Activated CD4-positive, alpha-beta T cell treated with anti-CD3 and anti-CD28 coated beads, Interleukin-2, amount 50 U/mL, for 1 hour (primary cell): Measurements from ENCODE around the gene UNC5B.
A peak's percentile ranks its signal among the peaks of the same experiment; 100 is the strongest.

Experiments
- DNase-seq: peaks from one replicate; pipeline ENCODE4 v3.0.0-alpha.2; 2020

UNC5B gene

DNA sequence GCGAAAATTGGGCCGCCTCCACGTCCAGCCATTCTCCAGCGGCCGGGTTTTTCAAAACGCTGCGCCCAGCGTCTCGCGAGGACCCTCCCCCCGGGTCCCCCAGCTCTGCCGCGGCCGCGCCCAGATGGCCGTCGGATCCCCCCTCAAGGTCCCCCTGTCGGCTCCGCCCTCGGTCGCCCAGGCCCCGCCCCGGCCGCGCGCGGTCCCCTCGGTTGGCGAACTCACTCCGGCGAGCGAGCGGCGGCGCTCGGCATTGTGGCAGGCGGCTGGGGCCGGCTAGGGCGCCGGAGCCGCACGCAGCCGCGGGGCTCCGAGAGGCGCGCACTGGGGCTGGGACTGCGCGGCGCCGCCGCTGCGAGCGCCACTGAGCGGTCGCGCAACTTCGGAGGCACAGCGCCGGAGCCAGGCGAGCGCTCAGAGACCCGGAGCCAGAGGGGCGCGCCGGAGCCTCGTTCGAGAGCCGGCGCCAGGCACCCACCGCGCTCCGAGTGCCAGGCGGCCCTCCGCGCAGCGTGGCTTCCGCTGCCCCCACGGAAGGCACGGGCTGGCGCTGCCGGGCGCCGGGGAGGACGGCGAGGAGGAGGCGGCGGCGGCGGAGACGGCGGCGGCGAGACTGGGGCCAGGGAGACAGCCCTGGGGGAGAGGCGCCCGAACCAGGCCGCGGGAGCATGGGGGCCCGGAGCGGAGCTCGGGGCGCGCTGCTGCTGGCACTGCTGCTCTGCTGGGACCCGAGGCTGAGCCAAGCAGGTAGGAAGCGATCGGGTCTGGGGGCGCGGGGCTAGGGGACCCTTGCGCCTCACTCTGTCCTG lies at the start of gene UNC5B:
Gene UNC5B, plus strand, starts transcription at position 253 of the 809 bp plus-strand sequence. Its CDS starts 416 bp downstream, at position 669.
- DNase-seq = peak; percentile 43

DNA sequence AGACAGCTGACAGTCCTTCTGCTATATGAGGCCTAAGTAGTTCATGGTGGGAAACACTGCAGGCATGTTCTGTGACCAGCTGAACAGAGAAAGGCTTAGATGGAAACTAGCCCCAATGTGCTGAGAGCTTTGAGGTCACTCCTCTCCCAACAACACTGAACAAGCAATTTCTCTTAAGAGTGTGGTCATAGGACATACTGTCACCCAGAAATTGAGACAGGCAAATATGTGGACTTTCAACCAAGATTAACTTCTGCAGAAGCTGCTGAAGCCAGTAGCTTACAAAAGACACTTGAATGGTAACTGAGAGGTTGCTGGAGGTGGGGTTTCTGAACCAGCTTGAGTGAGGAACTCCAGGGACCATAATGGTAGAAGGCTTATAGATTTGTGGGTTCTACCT lies 38.9 kb upstream of the UNC5B start:
- DNase-seq = no peak

DNA sequence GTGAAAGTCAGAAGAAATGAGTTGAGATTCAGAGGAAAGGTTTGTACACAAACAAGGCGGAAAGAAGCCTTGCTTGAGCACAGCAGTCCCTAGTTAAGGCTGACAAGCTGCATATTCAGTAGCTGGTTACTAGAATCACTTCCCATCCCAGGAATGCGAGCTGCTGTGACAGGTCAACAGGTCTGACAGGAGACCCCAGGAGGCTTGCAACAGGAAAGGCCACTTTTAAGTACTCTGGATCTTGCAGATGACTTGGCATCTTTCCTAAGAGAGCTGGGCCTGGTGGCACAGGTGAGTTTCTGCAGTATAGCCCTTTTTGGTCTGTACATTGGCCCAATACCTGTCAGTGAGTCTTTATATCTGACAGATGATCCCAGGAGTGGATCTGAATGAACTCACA lies 35.7 kb upstream of the UNC5B start:
- no peak for DNase-seq

DNA sequence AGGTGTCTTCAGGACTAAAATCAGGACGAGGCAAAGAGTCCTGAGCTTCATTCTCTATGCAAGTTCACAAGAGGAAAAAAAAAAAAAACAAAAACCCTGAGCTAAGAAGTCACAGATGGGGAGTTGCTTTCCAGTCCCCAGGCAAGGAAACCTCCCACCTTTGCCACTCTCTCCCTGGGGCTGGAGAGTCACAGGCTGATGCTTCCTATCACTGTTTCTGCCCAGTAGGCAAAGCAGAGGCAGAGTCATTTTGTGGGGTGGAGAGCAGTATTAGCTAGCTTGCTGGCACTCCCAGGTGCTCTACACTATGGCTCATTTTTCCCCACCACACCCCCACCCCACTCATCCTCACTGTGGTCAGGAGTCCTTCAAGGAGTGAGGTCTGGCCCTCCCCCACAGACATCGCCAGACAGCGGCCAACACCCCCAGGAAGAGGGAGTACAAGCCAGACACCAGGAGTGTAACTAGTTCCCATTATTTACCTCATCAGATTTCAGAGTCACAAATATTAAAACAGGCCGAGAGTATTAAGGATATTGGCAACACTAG lies 34.6 kb upstream of the UNC5B start:
- DNase-seq = no peak

DNA sequence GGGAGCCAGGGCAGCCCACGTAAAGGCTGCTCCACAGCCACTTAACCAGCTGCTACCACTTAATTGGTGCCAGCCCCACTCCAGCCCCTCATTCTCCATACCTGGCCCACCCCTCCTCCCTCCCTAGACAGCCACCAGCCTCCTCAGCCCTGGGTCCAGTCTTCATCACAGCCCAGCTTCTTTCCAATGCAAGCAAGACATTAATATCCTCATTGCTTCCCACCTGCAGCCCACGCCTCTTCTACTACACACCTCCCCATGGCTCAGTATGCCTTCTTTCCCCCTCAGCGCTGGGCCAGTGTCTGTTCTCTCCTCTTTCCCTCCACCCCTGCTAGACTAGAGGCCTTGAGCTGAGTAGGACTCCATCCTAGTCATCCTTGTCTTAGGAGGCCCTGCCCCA lies 33.5 kb upstream of the UNC5B start:
- DNase-seq = no peak

DNA sequence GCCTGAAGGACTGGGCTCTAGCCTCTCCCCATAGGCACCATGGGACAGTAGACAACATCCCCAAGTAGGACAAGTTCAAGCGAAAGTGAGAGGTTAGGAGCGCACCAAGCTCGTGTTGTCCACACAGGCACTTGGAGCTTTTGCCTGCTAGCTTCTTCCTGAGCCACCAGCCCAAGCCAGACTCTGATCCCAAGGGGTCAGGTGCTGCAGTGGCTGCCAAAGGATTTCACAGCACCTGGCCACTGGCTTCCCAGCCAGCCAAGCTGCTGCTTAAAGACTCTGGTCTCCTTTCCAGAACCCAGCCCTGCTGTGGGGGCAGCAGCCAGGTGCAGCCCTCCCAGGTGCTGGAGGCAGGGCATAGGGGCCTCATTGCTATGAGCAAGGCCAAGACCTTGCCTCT lies 33.0 kb upstream of the UNC5B start:
- DNase-seq = no peak

DNA sequence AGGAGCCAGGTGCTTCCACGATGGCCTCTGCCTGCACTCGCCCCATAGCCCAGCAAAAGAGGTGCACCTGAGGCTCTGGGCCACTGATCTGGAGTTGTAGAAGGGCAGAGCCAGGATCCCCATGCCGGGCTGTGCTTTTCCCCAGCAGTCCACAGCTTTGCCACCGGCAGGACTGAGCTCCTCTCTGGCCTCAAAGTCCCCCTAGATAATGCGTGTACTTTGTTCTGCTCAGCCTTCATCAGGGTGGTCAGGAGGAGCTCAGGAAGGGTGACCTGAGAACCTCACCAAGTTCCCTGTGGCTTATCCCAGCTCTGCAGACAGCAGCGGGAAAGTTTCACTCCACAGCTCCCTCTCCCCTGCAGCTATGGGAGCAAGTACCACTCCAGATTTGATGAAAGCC lies 27.9 kb upstream of the UNC5B start:
- DNase-seq = no peak

DNA sequence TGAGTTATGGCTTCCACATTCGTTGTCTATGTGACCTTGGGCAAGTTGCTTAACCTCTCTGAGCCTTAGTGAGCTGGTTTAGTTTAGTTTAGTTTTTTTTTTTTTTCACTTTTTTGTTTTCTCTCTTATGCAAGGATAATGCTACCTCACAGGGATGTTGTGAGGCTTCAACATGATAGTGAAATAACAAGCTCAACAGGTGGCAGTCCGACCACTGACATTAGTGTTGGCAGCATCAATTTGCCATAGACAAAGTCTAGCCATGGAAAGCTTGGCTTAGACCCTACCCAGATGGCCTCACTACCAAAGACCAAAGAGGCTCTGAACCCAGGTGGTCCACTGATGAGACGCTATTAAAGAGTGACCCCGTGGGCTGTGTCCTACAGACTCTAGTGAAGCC lies 27.2 kb upstream of the UNC5B start:
- DNase-seq = no peak

DNA sequence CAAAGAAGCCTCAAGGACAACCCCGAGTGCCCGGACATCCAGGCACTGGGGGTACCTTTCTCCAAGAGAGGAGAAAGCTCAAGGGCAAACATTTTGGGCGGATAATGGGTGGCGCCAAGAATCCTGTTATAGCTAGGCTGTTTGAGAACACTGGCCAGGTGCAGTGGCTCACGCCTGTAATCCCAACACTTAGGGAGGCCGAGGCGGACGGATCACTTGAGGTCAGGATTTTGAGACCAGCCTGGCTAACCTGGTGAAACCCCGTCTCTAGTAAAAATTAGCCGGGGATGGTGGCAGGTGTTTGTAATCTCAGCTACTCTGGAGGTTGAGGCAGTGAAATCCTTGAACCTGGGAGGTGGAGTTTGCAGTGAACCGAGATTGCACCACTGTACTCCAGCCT lies 25.2 kb upstream of the UNC5B start:
- no peak for DNase-seq

DNA sequence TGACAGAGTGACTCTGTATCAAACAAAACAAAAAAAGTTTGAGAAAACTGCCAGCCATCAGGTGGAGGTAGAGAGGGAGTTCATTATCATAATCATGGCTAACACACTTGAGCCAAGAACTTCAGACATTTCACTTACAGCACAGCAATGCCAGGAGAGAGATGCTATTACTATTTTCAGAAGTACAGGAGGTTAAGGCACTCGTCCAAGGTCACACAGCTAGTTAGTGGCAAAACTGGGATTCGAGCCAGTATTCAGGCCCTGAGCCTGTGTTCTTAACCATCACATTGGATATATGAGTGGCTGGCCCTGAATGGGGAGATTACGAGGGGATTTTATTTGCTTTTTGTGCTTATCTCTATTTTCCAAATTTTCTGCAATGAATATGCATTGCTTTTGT lies 24.8 kb upstream of the UNC5B start:
- DNase-seq = no peak

DNA sequence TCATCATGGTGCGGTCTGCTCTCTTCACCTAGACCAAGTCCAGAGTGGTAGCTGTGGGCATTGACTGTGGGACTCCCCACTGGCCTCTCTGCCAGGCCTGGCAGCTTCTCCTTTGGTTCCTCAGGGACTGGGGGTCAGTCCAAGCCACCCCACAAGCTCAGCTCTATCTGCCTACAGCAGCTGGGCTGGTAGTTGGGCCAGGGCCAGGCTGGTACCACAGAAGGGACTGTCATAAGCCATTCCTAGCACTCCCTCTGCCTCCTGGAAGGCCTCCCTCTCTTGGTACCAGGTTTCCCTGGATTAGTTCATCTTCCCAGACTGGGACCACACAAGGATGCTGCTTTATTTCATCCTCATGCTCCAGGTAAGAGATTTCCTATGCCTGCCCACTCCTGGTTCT lies 24.2 kb upstream of the UNC5B start:
- no peak for DNase-seq

DNA sequence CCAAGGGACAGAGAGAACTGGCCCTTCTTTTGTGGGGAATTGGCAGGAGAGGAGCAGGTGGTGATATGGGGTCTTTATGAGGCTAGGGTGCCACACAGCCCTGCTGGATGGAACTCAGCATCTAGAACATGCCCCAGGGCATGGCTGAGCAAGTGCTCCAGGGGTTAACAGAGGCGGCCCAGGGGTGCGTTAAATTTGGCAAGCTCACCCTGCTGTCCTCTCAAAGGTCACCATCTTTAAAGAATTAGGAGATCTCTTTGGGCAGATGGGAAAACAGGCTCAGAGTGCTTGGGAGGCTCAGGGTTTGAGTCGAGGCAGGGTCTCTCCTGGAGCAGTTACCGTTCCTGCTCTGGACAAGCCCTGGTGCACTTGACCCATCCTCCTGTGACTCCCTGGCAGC lies 21.4 kb upstream of the UNC5B start:
- no peak for DNase-seq

DNA sequence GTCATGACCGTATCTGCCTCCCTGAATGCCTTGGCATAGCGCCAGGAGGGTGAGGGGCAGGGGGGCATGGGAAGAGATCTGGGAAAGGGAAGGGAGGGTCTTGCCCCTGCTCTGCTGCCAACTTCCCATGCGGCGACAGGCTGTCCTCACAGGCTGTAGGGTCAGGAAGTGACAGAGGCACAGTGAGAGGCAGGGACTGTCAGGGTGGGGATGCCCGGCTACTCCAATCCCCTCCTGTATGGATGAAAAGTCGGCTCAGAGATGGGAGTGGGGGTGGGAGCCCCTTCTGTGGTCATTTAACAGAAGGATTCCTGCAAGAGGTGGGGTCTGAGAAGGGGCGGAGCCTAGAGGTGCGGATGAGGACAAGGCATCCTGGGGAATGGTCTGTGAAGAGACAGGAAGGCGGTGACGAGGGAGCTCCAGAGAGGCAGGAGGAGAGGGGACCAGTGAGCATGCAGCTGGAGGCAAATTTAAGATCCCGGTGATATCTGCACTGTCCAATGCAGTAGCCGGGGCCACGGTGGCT lies 20.8 kb upstream of the UNC5B start:
- DNase-seq = no peak

DNA sequence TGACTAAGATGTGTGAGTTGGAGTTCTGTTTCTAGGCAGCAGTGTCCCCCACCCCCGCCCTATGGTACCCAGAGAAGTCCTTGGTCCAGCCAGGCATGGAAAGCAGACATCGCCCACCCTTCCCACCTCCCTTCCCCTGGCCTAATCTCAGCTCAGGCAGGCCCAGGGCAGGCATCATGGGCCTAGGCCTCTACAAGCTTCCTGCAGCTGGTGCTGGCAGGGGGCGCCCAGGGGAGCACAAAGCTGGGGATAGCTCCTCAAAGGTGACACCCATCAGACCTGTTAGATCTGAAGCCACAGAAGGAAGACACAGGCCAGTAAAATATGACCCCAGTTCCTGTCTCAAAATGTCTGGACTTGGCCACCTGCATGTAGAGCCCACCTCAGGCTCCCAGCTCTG lies 18.9 kb upstream of the UNC5B start:
- DNase-seq = no peak

DNA sequence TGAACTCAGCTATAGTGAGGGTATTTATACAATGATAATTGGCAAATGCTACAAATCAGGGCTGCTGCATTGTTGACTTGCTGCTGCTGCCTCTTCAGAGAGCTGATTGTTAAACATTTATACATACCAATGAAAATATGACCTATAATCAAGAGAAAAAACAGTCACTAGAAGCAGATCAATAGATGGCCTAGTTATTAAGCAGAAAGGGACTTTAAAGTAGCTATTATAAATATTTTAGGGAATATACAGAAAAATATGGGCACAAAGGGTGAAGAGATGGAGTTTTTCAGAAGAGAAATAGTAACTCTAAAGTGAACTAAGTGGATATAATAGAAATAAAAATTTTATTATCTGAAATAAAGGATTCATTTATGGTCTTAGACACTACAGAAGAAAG lies 14.4 kb upstream of the UNC5B start:
- no peak for DNase-seq

DNA sequence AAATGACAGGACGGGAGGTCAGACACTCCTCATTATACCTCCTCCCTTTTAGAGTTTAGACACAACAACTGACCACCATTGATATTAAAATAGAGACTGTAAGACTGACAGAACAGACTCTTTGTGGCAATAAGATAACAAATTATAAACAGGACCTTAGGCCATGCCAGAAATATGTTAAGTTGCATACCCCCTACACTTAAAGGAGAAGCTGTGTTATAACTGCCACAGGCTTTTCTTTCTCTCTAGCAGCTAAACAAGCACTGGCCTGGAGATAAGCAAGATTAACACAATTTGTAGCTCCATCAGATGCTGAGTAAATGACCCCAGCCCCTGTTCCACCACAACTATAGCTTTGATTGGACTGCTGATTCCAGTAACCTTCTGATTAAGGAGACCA lies 10.5 kb upstream of the UNC5B start:
- DNase-seq = no peak

DNA sequence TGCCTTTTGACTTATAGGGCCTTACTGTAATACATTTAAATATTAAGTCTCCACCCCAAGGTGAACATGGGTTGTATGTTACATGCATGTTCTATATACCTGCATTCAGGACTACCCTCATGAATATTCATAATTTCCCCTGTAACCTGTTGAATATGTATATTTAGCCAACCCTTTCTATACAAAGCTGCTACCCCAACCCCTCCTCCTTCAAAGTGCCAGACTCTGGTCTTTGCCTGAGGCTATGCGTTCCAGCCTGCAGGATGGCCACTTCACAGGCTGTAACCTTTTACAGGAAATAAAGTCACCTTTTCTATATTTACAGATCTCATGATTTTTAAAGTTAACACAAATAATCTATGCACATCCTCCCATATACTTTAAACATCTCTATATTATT lies 10.1 kb upstream of the UNC5B start:
- DNase-seq = no peak

DNA sequence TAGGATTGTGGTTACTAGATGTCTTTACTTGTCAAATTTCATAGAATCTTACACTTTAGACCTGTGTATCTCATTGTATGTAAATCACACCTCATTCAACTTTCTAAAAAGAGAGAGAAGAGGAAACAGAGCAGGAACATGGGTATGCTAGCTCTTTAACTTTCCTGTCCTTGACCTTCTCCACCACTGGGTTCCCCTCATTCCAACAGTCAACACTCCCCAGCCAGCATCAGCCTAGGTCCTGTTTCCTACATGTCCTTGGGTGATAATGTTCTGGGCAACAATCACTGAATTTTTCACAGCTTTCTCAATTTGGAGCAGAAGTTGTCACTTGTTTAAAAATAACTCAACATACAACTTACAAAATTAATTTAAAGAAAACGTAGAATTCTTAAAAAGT lies 9.2 kb upstream of the UNC5B start:
- DNase-seq = no peak

DNA sequence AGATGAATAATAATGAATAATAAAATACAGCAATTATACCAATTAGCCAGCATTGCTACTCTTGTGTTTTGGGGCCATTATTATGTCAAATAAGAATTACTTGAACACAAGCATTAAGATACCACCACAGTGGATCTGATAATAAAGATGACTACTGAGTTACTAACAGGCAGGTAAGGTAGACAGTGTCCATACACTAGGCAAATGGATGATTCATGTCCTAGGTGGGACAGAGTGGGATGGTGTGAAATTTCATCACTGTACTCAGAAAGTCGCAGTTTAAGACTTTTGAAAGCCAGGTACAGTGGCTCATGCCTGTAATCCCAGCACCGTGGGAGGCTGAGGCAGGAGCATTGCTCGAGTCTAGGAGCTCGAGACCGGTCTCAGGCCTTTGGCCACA lies 8.7 kb upstream of the UNC5B start:
- no peak for DNase-seq

DNA sequence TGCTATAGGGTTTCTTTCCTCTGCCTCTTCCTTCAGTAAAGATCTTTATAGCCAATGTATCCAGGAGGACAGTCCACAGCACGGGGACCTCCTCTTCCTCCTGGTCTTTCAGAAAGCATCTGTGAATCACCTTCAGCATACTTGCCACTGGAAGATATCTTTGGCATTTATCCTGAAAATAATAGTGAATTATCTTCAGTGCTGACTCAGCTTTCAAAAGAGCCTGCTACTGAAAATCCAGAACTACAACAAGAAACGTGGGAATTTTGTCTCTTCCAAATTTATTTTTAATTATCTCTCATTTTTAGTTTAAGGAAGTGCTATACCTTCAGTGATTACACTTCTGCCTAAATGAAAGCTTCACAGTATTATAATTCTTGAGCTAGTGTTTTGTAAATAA lies 7.6 kb upstream of the UNC5B start:
- DNase-seq = no peak

DNA sequence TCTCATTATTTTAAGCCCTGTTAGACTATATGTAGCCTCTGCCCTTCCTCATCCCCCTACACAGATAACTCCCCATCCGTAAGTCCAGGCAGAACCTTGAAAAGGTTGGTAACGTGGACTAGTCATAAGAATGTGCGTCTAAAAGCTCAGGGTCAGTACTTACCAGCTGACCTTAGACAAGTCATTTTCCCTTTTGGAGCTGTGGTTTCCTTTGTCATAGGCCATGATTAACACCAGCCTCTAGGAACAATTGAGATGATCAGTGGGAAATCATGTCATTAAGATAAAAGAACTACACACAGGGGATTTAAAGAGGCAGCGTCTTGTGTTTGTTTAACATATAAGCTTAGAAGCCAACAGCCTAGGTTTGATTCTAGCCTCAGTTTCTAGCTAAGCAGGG lies 6.9 kb upstream of the UNC5B start:
- DNase-seq = no peak

DNA sequence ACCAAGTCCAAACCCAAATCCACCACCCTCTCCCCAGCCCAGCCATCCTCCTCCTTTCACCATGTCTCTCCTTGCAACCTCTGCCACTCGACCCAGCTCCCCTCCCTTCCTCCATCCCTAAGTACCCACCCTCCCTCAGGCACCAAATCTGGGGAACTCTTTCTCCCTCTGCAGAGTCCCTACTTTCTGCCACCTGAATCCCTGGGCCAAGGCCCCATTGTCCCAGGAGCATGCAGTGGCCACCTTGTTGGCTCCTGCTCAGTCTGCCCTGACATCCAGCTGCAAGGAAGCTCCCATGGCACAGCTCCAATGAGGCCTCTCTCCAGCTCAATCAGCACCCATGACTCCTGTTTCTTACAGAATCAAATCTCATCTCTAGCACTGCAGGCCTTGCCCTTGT lies 5.5 kb upstream of the UNC5B start:
- no peak for DNase-seq

DNA sequence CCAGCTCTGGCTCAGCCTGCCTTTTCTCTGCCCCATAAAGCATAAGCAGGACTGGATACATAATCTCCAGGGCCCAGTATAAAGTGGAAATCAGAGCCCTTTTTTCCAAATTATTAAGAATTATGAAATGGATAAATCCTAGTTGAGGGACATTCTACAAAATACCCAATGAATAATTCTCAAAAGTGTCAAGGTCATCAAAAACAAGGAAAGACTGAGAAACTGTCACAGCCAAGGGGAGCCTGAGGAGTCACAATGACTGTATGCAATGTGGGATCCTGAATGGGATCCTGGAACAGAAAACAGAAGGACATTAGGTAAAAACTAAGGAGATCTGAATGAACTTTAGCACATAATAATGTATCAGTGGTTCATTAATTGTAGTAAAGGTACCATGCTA lies 4.8 kb upstream of the UNC5B start:
- no peak for DNase-seq

DNA sequence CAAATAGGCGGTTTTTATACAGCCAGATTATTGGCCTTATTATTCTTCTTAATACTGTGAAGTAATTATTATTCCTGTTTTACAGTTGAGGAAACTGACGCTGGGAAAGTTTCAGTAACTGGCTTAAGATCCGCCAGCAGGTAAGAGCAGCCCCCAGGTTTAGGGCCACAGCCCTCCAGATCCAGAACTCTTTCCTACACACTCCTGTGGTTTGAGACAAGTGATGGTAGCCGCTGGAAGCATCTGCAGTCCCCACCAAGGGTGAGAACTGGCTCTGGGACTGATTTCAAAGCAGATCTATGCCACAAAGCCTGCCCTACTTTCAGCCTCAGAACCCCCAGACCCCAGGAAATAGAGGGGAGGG lies 3.0 kb upstream of the UNC5B start:
- DNase-seq = no peak
